ENCODE results near the gene LRRC56.

LRRC56 gene

GRCh38 chr11:539971-540481, 2.7 kb downstream of the LRRC56 start:
- no peak for DNase-seq (ENCODE audit: low spot score)

- no peak for DNase-seq (ENCODE audit: low spot score)
Observed at GRCh38 chr11:540583-541432, 3.5 kb downstream of the LRRC56 start.

GRCh38 chr11:541433-541885, 4.1 kb downstream of the LRRC56 start:
- no peak for DNase-seq (ENCODE audit: low spot score)

GRCh38 chr11:544817-545166, 7.5 kb downstream of the LRRC56 start:
- no peak for DNase-seq (ENCODE audit: low spot score)

GRCh38 chr11:545171-545570, 7.8 kb downstream of the LRRC56 start:
- no peak for DNase-seq (ENCODE audit: low spot score)

- DNase-seq (ENCODE audit: low spot score): no peak
Observed at GRCh38 chr11:548700-549603, 11.6 kb downstream of the LRRC56 start.

GRCh38 chr11:550021-550745, 12.9 kb downstream of the LRRC56 start:
- no peak for DNase-seq (ENCODE audit: low spot score)

GRCh38 chr11:550746-551085, 13.4 kb downstream of the LRRC56 start:
- no peak for DNase-seq (ENCODE audit: low spot score)

- DNase-seq (ENCODE audit: low spot score): no peak
Observed at GRCh38 chr11:551131-551530, 13.8 kb downstream of the LRRC56 start.

- no peak for DNase-seq (ENCODE audit: low spot score)
Observed at GRCh38 chr11:551596-551995, 14.3 kb downstream of the LRRC56 start.

GRCh38 chr11:553083-553987, 16.0 kb downstream of the LRRC56 start:
- DNase-seq (ENCODE audit: low spot score): no peak

- no peak for DNase-seq (ENCODE audit: low spot score)
Observed at GRCh38 chr11:553988-554340, 16.6 kb downstream of the LRRC56 start.

GRCh38 chr11:554428-555226, 17.3 kb downstream of the LRRC56 start:
- DNase-seq (ENCODE audit: low spot score): peak; percentile 71

- no peak for DNase-seq (ENCODE audit: low spot score)
Observed at GRCh38 chr11:555227-555779, 18.0 kb downstream of the LRRC56 start.

- DNase-seq (ENCODE audit: low spot score): no peak
Observed at GRCh38 chr11:555780-556661, 18.7 kb downstream of the LRRC56 start.

- no peak for DNase-seq (ENCODE audit: low spot score)
Observed at GRCh38 chr11:556662-557256, 19.4 kb downstream of the LRRC56 start.

- DNase-seq (ENCODE audit: low spot score): no peak
Observed at GRCh38 chr11:557328-558132, 20.2 kb downstream of the LRRC56 start.

GRCh38 chr11:558503-558902, 21.2 kb downstream of the LRRC56 start:
- DNase-seq (ENCODE audit: low spot score): no peak

Measured in activated CD4-positive, alpha-beta T cell treated with anti-CD3 and anti-CD28 coated beads, Interleukin-2, Interleukin-4, amounts not matched to agents 100 ng/mL and 50 ng/mL, durations not matched to agents 16 hours and 8 hours (primary cell).